ENCODE results near the gene SNTG2. TPM values are rescaled to one million over a fixed set of nuclear protein-coding genes. Genes with fewer than 3 reads are reported as not detected.

Gene SNTG2
- total and polyA plus RNA-seq, 12 donors: 0.39 to 2.8 (median 1.0) TPM; not detected in 1

DNA sequence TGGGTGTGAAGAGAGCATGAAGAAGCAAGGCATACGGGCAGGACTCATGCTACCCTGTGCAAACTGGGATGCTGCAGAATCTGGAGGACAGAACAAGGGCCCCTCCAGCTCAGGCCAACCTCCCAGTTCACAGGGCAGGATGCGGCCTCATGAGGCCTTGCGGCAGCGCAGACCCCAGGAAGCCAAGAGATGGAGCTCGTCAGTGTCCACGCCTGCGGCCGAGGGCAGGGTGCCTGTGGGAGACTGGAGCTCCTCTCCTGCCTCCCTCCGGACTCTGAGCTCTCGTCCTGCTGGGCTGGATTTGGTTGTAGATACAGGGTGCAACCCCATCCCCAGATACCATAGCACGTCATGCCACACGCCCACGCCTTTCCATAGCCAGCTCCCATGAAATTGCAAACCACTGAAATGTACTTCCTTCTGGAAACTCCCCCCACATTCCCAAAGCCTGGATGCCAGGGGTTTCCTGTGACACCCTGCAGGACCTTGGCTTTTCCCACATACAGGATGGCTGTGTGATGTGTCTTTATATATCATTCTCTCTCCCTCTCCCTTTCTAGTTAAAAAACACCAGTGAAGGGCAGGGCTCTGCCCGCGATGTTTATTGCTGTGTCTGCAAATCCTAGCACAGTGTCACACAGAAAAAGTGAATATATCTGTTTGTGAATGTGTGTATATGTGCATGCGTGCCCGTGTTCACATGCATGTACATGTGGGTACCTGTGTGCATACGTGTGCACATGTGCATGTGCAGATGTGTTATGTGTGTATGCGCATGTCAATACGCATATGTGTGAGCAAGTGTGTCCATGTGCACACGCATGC lies 12.3 kb upstream of the SNTG2 start:
- DNase-seq: no peak
- 80 to 84% methylated on average over 21 of the region's 21 CpGs for WGBS, 2 donors
- no peaks in the 10 kb centered on the region for H3K36me3 ChIP-seq

DNA sequence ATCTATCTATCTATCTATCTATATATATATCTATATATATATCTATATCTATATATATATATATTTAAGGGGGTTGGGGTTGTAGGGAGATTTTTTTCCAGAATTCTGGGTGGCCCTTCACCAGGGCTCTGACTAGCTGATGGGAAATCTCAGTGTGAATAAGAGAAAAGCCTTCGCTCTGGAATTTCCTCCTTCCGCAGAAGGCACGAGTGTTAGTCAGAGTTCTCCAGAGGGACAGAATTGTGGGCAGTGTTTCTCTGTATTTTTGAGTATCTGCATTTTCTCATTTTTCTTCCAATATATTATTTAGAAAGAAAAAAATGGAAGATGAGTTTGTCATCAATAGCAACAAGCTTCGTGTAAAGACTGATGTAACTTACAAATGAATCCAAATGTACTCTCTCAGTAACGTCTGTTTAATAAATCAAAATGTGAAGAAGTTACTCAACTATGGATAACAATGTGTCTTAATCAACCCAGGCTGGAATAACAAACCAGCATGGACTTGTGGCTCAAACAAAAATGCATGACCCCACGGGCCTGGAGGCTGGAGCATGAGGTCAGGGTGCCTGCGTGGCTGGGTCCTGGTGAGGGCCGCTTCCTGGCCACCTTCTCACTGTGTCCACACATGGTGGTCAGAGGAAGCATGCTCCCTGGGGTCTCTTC lies 10.6 kb upstream of the SNTG2 start:
- Histone ChIP-seq H3K9me3 (peaks cover 0 to 14% (median 7%) of the 10 kb centered on the region in 11 donors), H3K27ac (no peak overlapping the region), H3K4me3 (no peak overlapping the region), H3K4me1 (no peaks in the 10 kb centered on the region), H3K27me3 (peaks cover 0 to 23% (median 7%) of the 10 kb centered on the region in 7 donors), H3K36me3 (no peaks in the 10 kb centered on the region)
- ATAC-seq (no peak), DNase-seq (no peak)
- TF ChIP-seq, protein P1, sequence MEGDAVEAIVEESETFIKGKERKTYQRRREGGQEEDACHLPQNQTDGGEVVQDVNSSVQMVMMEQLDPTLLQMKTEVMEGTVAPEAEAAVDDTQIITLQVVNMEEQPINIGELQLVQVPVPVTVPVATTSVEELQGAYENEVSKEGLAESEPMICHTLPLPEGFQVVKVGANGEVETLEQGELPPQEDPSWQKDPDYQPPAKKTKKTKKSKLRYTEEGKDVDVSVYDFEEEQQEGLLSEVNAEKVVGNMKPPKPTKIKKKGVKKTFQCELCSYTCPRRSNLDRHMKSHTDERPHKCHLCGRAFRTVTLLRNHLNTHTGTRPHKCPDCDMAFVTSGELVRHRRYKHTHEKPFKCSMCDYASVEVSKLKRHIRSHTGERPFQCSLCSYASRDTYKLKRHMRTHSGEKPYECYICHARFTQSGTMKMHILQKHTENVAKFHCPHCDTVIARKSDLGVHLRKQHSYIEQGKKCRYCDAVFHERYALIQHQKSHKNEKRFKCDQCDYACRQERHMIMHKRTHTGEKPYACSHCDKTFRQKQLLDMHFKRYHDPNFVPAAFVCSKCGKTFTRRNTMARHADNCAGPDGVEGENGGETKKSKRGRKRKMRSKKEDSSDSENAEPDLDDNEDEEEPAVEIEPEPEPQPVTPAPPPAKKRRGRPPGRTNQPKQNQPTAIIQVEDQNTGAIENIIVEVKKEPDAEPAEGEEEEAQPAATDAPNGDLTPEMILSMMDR (IDR thresholded peaks at IDR 0.05): no peak
- 67 to 73% methylated on average over 8 of the region's 8 CpGs for WGBS, 2 donors
- intact Hi-C loops (cut with DNase I): loop anchor here in 1 of 10 donors (10.0 kb wide), 1 partner anchor 225 kb away; no protein-coding TSS in a partner anchor

More for the DNA sequence above, 12.3 kb upstream of the SNTG2 start:
- H3K27ac ChIP-seq: no peak overlapping the region
- intact Hi-C loops (cut with DNase I): no loop called here
- H3K9me3 ChIP-seq: no peaks in the 10 kb centered on the region
- no peaks in the 10 kb centered on the region for H3K4me1 ChIP-seq
- TF ChIP-seq, protein P1 (IDR thresholded peaks at IDR 0.05): no peak
- peaks cover 0 to 15% (median 4%) of the 10 kb centered on the region in 7 donors for H3K27me3 ChIP-seq
- ATAC-seq: no peak
- no peak overlapping the region for H3K4me3 ChIP-seq

DNA sequence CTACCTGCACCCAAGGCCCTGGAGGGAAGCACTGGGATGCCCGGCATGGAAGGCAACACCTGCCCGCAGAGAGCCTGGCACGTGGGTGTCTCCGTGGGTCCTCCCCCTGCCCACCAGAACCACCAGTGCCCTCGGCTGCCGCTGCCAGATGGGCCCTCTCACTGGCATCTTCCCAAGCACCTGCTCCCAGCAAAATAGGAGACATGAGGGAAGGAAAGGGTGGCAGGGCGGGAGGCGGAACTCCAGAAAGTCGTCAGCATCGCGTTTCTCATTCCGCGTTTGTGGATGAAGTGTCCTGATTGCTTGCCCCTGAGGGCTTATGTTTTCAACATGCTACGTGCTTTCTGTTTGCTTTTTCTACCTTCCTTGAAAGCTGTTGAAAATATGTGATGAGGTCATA lies 8.8 kb upstream of the SNTG2 start:
- Histone ChIP-seq H3K27ac (no peak overlapping the region), H3K4me1 (no peaks in the 10 kb centered on the region), H3K4me3 (no peak overlapping the region), H3K27me3 (peaks cover 0 to 36% (median 19%) of the 10 kb centered on the region in 7 donors), H3K9me3 (peaks cover 0 to 20% (median 7%) of the 10 kb centered on the region in 11 donors), H3K36me3 (no peaks in the 10 kb centered on the region)
- DNase-seq (no peak), ATAC-seq (no peak)
- intact Hi-C loops (cut with DNase I): loop anchor here in 1 of 10 donors (10.0 kb wide), 1 partner anchor 227 kb away; no protein-coding TSS in a partner anchor
- WGBS, 2 donors: 75 to 78% methylated on average over 14 of the region's 14 CpGs
- TF ChIP-seq, protein P1 (IDR thresholded peaks at IDR 0.05): no peak

DNA sequence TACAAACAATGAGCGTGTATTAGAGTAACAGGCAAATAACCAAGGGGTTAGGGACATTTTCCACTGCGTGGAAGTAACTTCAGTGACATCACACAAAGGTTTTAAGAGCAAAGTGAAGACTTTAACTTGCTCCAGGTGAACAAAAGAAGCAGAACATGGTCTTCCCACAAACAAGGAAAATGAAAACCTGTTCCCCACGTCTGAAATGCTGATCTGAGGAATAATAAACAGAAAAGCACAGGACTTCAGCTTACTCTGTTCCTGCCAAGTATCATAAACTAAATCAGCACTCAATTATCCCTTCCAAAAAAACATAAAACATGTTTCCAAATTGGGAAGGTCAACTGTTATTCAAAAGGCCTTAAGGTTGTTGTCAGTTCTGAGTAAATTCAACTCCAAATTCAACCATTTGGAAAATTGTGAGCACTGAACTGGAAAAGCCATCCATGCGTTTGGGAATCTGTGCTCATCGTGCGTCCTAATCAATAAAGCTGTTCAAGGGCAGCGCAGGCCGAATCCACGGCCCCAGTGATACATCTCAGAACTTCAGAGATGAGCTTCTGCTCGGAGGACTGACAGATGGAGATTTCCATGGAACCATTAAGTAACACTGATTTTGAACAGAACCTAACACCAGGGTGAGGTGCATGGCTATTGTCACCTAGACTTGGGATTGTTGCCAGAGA lies 7.7 kb upstream of the SNTG2 start:
- Histone ChIP-seq H3K36me3 (no peaks in the 10 kb centered on the region), H3K27ac (no peak overlapping the region), H3K4me1 (no peaks in the 10 kb centered on the region), H3K4me3 (no peak overlapping the region), H3K27me3 (peaks cover 0 to 40% (median 28%) of the 10 kb centered on the region in 7 donors), H3K9me3 (peaks cover 0 to 20% (median 7%) of the 10 kb centered on the region in 11 donors)
- no peak for DNase-seq
- ATAC-seq: no peak
- TF ChIP-seq, protein P1 (IDR thresholded peaks at IDR 0.05): no peak
- intact Hi-C loops (cut with DNase I): loop anchor here in 1 of 10 donors (10.0 kb wide), 1 partner anchor 228 kb away; no protein-coding TSS in a partner anchor
- 85 to 86% methylated on average over 10 of the region's 10 CpGs for WGBS, 2 donors
